BE2C (cell line): ENCODE measurements around the gene KIF1B.
"Not testable (repeated sequence)": the region's sequence is repeated elsewhere in the genome, so short reads cannot be mapped to it uniquely, and the experiment has no call there.

Source experiments
- DNase-seq: peaks from one replicate; pipeline ENCODE4 v3.0.0-alpha.2; 2020
- H3K27me3 ChIP-seq: fragments of 250-450 bp; sonication (Bioruptor Pico); 2 replicates; pipeline ENCODE4 v1.5.1; 2020; ENCODE audit warnings: mild to moderate bottlenecking
- H3K36me3 ChIP-seq: fragments of 250-450 bp; sonication (Bioruptor Pico); 2 replicates; pipeline ENCODE4 v1.5.1; 2020; ENCODE audit warnings: mild to moderate bottlenecking
- H3K4me1 ChIP-seq: fragments of 250-450 bp; sonication (Bioruptor Pico); 2 replicates; pipeline ENCODE4 v1.5.1; 2020
- H3K4me3 ChIP-seq: 2 replicates; pipeline ENCODE4 v1.5.1; 2011; ENCODE audit warnings: low read depth, low read length
- H3K9me3 ChIP-seq: fragments of 250-450 bp; sonication (Bioruptor Pico); 2 replicates; pipeline ENCODE4 v1.5.1; 2020
- TF ChIP-seq, protein P1 (sequence below): IDR thresholded peaks from 2 replicates; pipeline ENCODE4 v1.5.1; 2012; ENCODE audit warnings: mild to moderate bottlenecking, low read depth, low read length

KIF1B gene

DNA sequence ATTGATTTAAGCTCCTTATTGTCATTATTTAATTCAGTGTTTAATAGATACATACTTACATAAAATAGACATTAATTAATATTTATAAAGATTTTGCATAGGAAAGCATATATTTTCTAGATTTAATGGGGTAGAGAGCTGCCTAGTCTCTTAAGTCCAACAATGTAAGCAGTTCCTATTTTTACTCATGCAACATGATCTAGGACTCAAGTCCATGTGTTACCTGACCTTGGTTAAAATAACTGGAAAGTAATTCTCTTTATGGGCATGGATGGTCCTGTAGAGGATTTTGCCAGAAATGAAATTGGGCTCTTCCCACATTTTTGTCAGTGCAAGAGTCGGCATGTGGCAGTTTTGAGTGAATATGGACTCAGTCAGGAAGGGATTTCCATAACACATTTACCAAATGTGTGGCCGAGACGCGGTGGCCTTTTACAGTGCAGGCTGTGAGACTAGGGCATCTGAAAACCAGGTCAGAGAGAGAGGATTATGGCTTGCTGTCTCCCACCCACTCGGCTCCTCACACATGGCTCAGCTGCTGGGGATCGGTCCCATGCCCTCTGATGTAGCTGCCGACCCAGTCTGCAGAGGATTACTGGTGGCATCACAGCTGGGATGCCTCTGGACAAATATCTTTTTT is 6.2 kb upstream of the KIF1B start:
- TF ChIP-seq, protein P1, sequence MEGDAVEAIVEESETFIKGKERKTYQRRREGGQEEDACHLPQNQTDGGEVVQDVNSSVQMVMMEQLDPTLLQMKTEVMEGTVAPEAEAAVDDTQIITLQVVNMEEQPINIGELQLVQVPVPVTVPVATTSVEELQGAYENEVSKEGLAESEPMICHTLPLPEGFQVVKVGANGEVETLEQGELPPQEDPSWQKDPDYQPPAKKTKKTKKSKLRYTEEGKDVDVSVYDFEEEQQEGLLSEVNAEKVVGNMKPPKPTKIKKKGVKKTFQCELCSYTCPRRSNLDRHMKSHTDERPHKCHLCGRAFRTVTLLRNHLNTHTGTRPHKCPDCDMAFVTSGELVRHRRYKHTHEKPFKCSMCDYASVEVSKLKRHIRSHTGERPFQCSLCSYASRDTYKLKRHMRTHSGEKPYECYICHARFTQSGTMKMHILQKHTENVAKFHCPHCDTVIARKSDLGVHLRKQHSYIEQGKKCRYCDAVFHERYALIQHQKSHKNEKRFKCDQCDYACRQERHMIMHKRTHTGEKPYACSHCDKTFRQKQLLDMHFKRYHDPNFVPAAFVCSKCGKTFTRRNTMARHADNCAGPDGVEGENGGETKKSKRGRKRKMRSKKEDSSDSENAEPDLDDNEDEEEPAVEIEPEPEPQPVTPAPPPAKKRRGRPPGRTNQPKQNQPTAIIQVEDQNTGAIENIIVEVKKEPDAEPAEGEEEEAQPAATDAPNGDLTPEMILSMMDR: no peak

DNA sequence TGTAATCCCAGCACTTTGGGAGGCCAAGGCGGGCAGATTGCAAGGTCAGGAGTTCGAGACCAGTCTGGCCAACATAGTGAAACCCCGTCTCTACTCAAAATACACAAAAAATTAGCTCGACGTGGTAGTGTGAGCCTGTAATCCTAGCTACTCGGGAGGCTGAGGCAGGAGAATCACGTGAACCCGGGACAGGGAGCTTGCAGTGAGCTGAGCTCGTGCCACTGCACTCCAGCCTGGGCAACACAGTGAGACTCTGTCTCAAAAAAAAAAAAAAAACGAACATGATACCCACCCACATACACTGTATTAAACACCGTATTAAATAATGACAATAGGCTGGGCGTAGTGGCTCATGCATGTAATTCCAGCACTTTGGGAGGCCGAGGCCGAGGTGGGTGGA is 5.2 kb upstream of the KIF1B start:
- H3K9me3 ChIP-seq, DNase-seq, H3K4me3 ChIP-seq, H3K36me3 ChIP-seq, H3K27me3 ChIP-seq, H3K4me1 ChIP-seq: not testable (repeated sequence)

More for the DNA sequence above, 6.2 kb upstream of the KIF1B start:
- Histone ChIP-seq H3K36me3 (no peaks in the 10 kb centered on the region), H3K9me3 (no peaks in the 10 kb centered on the region), H3K4me1 (no peaks in the 10 kb centered on the region), H3K27me3 (no peaks in the 10 kb centered on the region), H3K4me3 (no peak overlapping the region)
- no peak for DNase-seq

DNA sequence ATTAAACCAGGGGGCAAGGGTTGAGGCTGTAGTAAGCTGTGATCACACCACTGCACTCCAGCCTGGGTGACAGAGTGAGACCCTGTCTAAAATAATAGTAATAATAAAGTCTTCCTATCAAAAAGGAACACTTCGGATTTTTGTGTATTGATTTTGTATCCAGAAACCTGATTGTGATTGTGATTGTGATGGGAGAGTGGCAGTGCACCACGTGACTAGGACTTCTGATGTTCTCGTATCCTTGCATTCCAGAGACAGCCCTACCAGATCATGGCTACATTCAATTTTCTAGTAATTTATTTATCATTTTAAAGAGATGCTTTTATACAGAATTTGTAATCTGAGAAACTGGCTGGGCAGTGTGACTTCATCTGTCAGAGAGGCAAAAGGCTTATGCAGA is 2.6 kb upstream of the KIF1B start:
- no peaks in the 10 kb centered on the region for H3K9me3 ChIP-seq
- H3K4me3 ChIP-seq: no peak overlapping the region
- no peaks in the 10 kb centered on the region for H3K4me1 ChIP-seq
- no peaks in the 10 kb centered on the region for H3K36me3 ChIP-seq
- no peaks in the 10 kb centered on the region for H3K27me3 ChIP-seq
- DNase-seq: no peak
- TF ChIP-seq, protein P1: no peak

DNA sequence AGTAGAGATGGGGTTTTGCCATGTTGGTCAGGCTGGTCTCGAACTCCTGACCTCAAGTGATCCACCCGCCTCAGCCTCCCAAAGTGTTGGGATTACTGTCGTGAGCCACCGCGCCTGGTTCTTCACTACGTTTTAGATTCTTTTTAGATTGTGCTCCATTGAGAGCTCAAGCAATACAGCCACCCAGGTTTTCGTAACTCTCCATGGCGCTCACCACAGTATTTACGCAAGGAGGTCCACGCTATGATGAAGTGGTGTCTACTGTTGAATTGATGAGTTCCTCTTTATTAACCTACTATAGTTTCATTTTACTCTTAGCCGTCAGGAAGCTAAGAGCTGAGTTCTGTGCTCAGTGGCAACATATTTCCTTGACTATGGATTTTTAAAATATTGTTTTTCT is 1.8 kb upstream of the KIF1B start:
- TF ChIP-seq, protein P1: no peak
- Histone ChIP-seq H3K9me3 (no peaks in the 10 kb centered on the region), H3K27me3 (no peaks in the 10 kb centered on the region), H3K4me1 (no peaks in the 10 kb centered on the region), H3K36me3 (no peaks in the 10 kb centered on the region), H3K4me3 (no peak overlapping the region)
- DNase-seq: no peak

DNA sequence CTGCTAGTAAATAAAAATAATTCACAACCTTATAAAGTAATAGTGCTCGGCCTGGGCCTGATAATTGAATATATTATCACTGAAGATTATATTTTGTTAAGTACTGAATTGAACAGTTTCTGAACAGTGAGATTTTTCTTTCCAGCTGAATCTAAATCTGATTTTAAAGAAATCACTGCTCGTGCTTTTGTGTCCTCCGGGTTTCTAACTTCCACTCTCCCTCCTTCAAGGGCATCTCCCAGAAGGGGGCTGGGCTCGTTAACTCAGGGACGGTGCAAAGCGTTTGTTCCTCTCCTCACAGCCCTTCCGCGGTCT is 823 bp upstream of the KIF1B start:
- Histone ChIP-seq H3K4me1 (no peaks in the 10 kb centered on the region), H3K4me3 (peak overlapping the region; percentile 67), H3K36me3 (no peaks in the 10 kb centered on the region), H3K27me3 (no peaks in the 10 kb centered on the region), H3K9me3 (no peaks in the 10 kb centered on the region)
- TF ChIP-seq, protein P1: no peak
- DNase-seq: no peak

DNA sequence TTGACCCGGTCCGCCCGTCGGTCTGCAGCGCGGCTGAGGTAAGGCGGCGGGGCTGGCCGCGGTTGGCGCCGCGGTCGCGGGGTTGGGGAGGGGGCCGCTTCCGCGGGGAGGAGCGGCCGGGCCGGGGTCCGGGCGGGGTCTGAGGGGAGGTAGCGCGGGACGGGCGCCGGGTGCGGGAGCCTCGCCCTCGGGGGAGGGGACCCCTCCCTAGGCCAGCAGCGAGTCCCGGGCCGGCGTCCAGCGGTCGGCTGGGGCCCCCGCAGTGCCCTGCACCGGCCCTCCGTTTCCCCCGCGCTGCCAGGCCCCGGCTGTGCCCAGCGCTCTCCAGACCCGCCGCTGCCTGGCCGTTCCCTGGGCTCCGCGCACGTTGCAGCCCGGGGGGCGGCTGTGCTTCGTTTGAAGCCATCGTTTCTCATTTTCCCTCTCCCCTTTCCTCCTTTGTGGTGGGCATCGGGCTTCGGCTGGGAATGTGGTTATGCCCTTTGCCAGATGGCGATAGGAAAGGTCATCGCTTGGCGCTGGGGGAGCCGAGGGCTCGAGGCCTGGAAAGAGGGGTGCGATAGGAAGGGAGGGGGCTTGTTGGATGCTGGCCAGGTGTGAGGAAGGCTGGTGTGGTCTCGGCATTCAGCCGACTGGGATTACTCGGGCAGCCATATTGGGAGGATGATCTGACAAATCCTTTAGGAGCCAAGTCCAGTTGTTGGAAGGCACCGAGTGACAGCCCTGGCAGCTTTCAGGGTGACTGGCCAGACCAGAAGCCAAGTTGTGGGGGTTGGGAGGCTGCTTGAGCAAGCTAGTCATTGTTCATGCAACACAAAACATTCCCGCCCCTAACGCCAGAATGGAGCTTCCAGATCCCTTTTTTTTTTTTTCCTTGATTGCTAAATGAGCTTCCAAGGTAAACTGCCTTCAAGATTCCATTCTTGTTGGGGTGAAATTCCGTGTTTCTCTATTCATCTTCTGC is 753 bp downstream of the KIF1B start:
- no peaks in the 10 kb centered on the region for H3K4me1 ChIP-seq
- TF ChIP-seq, protein P1: no peak
- no peaks in the 10 kb centered on the region for H3K36me3 ChIP-seq
- no peaks in the 10 kb centered on the region for H3K27me3 ChIP-seq
- DNase-seq: peak; percentile 70
- peak overlapping the region; percentile 76 for H3K4me3 ChIP-seq
- no peaks in the 10 kb centered on the region for H3K9me3 ChIP-seq
